GM21737 (cell line): Measurements from ENCODE around the gene SUN2.
A peak's percentile ranks its signal among the peaks of the same experiment; 100 is the strongest.

ENCODE experiments used
- ATAC-seq: cut with Tn5 transposase; IDR thresholded peaks from one replicate; pipeline ENCODE4 v1.9.1; 2021; ENCODE audit warnings: mild to moderate bottlenecking, moderate library complexity; ENCODE audit not compliant: unreplicated experiment

Gene SUN2

GRCh38 chr22:38754751-38755154 lies 1.0 kb downstream of the SUN2 start:
- ATAC-seq, result no peak

GRCh38 chr22:38753948-38754750 lies 1.6 kb downstream of the SUN2 start:
- ATAC-seq, result no peak

DNA sequence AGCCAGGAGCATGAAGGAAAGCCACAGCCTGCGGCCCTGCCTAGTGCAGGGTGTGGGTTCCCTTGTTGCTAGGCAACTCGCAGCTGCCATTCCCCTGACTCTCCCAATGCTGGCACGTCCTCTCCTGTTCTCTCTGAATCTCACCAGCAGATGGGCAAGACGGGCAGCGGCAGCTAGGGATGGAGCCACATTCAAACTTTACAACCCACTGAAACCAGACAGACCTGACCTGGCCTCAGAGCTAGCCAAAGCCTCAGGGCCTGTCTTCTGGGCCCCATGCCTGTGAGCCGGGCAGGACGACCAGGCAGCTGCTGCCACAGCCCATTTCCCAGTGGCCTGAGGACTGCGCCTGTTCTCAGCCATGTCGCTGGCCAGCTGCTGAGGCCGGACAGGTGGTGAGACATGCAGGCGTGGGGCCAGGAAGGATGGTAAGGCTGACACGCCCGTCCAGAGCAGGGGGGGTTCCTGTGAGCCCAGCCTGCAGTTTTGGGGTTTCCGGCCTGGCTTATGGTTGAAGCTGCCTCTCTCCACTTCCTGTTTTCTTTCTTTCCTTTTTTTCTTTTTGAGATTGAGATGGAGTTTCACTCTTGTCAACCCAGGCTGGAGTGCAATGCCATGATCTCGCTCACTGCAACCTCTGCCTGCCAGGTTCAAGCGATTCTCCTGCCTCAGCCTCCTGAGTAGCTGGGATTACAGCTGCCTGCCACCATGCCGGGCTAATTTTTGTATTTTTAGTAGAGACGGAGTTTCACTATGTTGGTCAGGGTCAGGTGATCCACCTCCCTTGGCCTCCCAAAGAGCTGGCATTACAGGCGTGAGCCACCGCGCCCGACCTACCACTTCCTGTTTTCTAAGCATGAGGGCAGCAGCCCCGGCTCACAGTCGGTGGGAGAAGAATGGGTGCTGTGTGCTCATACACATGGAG lies 4.1 kb downstream of the SUN2 start:
- ATAC-seq, result peak; percentile 37

DNA sequence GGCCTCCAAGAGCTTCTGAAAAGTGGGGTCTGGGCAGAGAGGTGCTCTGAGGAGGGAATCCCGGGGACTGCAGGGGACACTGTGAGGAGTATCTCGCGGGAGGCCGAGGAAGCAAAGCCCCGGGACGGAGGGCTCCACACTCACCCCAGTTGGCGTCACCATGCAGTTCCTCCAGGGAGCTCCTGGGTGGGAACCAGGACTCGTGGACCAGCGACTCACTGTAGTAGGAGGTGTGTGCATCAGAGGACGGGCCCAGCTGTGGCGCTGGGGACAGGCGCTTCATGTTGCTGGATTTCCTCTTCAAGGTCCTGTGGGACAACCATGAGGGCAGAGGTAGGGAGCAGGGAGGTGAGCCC lies 4.8 kb downstream of the SUN2 start:
- no peak for ATAC-seq

DNA sequence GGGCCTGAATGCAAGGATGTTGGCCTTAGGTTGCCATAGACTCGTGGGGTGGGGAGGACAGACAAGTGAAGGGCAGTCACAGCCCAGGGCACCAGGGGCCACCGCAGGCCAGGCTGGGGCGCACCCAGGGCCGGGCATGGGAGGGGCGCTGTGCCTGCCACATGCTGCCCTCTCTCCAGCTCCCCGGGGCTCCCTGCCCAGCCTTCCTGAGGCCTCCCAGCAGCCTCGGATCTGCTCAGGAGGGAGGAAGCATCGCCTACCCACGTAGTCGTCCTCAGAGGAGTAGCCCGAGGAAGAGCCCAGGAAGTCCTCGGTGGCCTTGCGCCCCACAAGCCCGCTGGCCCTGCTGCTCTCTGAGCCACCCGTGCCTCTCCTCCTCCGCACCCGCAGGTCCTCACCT lies 5.2 kb downstream of the SUN2 start:
- no peak for ATAC-seq

DNA sequence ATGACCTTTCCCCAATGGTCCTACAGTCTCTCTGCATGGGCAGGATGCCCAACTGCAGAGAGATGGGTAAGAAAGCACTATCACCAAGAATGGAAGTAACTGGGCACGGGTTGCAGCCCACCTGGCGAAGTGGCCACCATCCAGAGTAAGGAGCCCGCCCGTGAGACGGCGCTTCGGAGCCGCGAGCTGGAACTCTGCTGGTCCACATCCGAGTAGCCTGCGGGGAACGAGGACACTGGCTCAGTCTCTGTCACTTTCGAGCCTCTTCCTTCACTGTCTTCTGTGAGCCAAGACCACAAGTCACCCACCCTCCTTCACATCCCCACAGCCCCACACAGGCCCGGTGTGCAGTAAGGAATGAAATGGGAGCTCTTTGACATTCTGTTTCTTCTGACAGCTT lies 5.7 kb downstream of the SUN2 start:
- ATAC-seq, result no peak

DNA sequence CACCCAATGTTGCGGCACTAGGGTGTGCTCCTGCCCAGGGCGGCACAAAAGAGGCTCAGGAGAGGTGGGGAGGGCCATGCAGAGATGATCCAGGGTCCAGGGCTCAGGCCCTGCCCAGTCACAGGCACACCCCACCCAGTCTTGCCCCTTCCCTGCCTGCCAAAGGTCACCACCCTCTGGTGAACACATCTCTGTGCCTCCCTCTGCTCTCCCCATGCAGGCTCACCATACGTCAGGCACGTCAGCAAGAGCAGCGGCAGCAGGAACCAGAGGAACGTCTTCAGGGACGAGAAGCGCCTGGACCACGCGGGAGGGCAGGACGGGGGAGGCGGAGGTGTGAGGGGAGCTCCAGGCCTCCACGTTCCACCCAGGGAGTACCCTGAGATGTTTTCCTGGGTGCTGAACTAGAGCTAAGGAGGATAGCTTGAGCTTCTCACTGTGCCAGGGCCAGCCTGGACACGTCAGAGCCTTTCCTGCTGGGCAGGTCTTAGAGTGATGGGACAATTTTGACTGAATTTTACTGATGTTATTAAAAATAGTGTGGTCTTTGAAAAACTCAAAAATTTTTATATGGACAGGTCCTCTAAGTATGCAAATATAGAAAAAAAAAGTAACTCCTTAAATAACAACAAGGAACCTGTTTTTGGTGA lies 7.2 kb downstream of the SUN2 start:
- ATAC-seq, result no peak

GRCh38 chr22:38745676-38746460 lies 9.9 kb downstream of the SUN2 start:
- ATAC-seq, result no peak

- no peak for ATAC-seq
Measured at GRCh38 chr22:38744981-38745380, 10.8 kb downstream of the SUN2 start.

DNA sequence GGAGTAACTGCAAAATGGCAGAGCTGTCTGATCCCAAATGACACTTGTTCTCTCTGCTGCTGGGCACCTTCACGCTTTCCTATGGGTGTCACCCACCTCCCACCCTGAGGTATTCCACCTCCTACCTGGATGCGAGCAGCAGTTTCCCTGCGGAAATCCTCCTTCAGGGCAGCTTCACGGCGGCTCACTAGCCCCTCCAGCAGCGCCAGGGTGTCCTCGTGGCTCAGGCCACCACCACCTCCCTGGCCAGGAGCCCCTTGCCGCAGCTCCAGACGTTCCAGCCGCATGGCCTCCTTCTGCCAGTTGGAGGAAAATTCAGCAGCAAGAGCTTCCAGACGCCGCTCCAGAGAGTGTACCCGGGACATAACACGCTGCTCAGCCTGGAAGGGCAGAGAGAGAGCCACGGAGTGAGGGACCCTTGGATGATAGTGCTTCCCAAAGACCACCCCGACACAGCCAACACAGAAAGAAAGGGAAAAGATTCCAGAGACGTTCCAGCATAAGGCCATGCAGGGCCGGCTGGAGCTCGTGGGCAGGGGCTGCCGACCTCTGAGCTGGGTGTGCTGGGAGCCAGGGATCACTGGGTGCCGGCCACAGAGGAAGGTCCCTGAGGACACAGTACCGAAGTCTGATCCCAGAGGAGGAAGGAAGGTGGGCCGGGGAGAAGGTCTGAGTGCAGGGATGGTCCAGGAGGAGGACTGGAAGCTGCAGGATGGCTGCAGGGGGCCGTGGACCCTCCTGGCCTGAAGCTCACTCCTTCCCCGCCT lies 13.4 kb downstream of the SUN2 start:
- ATAC-seq, result no peak

DNA sequence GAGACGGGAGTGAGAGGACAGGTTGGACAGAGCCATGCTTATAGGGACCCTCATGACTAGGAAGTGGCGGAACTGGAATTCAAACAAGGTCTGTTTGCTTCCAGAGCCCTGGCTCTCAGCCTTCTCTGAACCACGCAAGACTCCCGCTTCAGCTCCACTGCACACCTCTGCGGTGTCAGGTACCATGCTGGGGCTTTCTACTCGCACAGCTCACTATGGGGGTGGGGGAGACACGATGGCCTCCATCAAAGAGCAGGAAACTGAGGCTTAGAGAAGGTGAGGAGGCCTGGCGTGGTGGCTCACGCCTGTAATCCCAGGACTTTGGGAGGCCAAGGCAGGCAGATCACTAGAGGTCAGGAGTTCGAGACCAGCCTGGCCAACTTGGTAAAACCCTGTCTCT lies 14.2 kb downstream of the SUN2 start:
- ATAC-seq, result no peak

GRCh38 chr22:38741166-38741565 lies 14.6 kb downstream of the SUN2 start:
- ATAC-seq, result no peak

DNA sequence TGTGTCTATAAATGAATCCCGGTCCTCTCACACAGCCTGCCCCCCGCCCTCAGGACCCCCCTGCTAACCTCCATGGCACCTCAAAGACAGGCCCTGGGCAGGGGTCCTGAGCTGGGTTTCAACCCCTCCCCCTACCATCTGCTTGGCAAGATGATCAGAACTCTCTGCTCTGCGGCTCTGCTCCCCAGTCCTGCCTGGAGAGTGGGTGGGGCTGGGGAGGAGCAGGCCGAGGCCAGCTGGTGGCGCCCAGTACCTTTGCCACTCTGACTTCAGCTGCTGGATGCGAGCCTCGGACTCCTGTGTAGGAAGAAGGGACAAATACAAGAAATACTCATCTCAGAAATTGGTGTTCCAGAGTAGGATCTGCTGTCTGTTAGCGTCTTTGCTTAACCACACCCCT lies 15.0 kb downstream of the SUN2 start:
- no peak for ATAC-seq

- no peak for ATAC-seq
Measured at GRCh38 chr22:38740116-38740723, 15.6 kb downstream of the SUN2 start.

GRCh38 chr22:38739300-38740055 lies 16.3 kb downstream of the SUN2 start:
- no peak for ATAC-seq

DNA sequence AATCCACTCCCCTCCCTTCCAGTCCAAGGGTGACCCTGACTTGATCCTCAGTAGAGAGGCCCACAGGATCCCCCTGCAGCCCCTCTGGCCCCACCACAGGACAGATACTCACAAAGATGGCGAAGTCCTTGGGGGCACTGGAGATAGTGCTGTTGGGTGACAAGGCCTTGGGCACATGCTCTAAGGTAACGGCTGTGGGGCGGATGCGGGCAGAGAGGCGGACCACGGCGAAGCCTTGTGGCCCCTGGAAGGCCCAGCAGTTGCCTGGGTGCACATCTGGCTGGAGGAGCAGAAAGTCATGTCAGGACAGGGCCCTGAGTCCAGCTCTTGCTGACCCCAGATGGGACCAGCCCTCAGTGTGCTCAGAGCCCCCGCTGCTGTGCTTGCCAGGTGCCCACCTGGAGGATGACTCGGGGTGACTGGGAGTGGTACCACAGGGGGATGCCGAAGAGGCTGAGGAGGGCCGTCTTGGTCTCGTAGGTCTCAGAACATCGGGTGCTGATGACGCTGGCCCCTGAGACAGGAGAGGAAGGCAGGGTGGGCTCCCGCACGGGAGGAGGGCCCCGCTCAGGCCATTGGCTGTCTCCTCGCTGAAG lies 17.2 kb downstream of the SUN2 start:
- ATAC-seq, result no peak

GRCh38 chr22:38737302-38738060 lies 18.3 kb downstream of the SUN2 start:
- no peak for ATAC-seq

GRCh38 chr22:38736257-38736570 lies 19.6 kb downstream of the SUN2 start:
- no peak for ATAC-seq
